CD4-positive, alpha-beta memory T cell (primary cell): ENCODE results near the gene HMG20A. TPM values are rescaled to one million over a fixed set of nuclear protein-coding genes. Genes with fewer than 3 reads are reported as not detected.

ENCODE experiments used
- CTCF ChIA-PET: fragments of 350-600 bp; sonication (Branson Sonifier 250); formaldehyde crosslinking; loops from one replicate; lab custom pipeline; 2021; ENCODE audit warnings: inconsistent platforms; ENCODE audit not compliant: partially characterized antibody; lab: Charles Lee
- POLR2A ChIA-PET: fragments of 350-600 bp; sonication (Branson Sonifier 250); formaldehyde crosslinking; loops from one replicate; lab custom pipeline; 2021; ENCODE audit not compliant: partially characterized antibody; lab: Charles Lee
- DNase-seq, 5 donors: peaks; one replicate each; pipeline versions ENCODE4 v3.0.0 to v3.0.0-alpha.2; 2020 to 2022; ENCODE audit warnings: mixed read lengths in 1 of 5
- H3K27ac ChIP-seq: one replicate; pipeline ENCODE4 v1.7.0; 2013; ENCODE audit warnings: low read depth, low read length
- H3K27me3 ChIP-seq: 2 replicates; pipeline ENCODE4 v1.7.0; 2013; ENCODE audit warnings: mild to moderate bottlenecking, low read length, moderate library complexity; ENCODE audit not compliant: insufficient read depth
- H3K36me3 ChIP-seq: 2 replicates; pipeline ENCODE4 v1.7.0; 2013; ENCODE audit warnings: mild to moderate bottlenecking, low read length, moderate library complexity; ENCODE audit not compliant: insufficient read depth
- H3K4me1 ChIP-seq: 2 replicates; pipeline ENCODE4 v1.7.0; 2013; ENCODE audit warnings: mild to moderate bottlenecking, low read length, moderate library complexity; ENCODE audit not compliant: insufficient read depth
- H3K4me3 ChIP-seq, 2 donors: one replicate each; pipeline ENCODE4 v1.7.0; 2013; ENCODE audit warnings: low read length in 2 of 2, mild to moderate bottlenecking in 1 of 2
- H3K9me3 ChIP-seq, 2 donors: one replicate each; pipeline ENCODE4 v1.7.0; 2013; ENCODE audit warnings: low read length in 2 of 2, control low read depth in 1 of 2; ENCODE audit not compliant: control insufficient read depth in 1 of 2
- H3K27ac Mint-ChIP-seq, 7 donors: one replicate each; pipeline ENCODE4 v1.8.0; 2020 to 2021; ENCODE audit warnings: mixed read lengths in 7 of 7, mild to moderate bottlenecking in 6 of 7, inconsistent platforms in 3 of 7, moderate library complexity in 3 of 7
- H3K27me3 Mint-ChIP-seq, 2 donors: one replicate each; pipeline ENCODE4 v1.8.0; 2020 to 2021; ENCODE audit warnings: mixed read lengths in 2 of 2
- H3K36me3 Mint-ChIP-seq, 2 donors: one replicate each; pipeline ENCODE4 v1.8.0; 2020 to 2021; ENCODE audit warnings: mixed read lengths in 2 of 2, inconsistent platforms in 1 of 2, mild to moderate bottlenecking in 1 of 2
- H3K4me1 Mint-ChIP-seq, 4 donors: one replicate each; pipeline ENCODE4 v1.8.0; 2020 to 2021; ENCODE audit warnings: mixed read lengths in 4 of 4, mild to moderate bottlenecking in 1 of 4
- H3K4me3 Mint-ChIP-seq, 8 donors: one replicate each; pipeline ENCODE4 v1.8.0; 2020 to 2021; ENCODE audit warnings: mixed read lengths in 8 of 8, mild to moderate bottlenecking in 7 of 8, moderate library complexity in 6 of 8, inconsistent platforms in 3 of 8
- H3K9me3 Mint-ChIP-seq, 8 donors: one replicate each; pipeline ENCODE4 v1.8.0; 2020 to 2021; ENCODE audit warnings: mixed read lengths in 8 of 8, mild to moderate bottlenecking in 5 of 8, inconsistent platforms in 3 of 8, moderate library complexity in 1 of 8
- intact Hi-C: fragments of 100-400 bp; cut with micrococcal nuclease; formaldehyde crosslinking; loops from one replicate; pipeline ENCODE4 v1.15.1; 2023
- polyA plus RNA-seq, 2 donors: library from polyadenylated mRNA; unstranded; fragments of 300-500 nt; fragmentation: Illumina TruSeq; gene quantifications; one replicate each; pipeline ENCODE4 v1.2.3, GENCODE V29; 2021
- total RNA-seq, 2 experiments: library from RNA; stranded (reverse); gene quantifications; one replicate each; pipeline ENCODE4 v1.2.3, GENCODE V29; 2021

Gene HMG20A
- total and polyA plus RNA-seq, 4 experiments from 2014 or later: 29.7 to 49.6 (median 42.1) TPM

DNA sequence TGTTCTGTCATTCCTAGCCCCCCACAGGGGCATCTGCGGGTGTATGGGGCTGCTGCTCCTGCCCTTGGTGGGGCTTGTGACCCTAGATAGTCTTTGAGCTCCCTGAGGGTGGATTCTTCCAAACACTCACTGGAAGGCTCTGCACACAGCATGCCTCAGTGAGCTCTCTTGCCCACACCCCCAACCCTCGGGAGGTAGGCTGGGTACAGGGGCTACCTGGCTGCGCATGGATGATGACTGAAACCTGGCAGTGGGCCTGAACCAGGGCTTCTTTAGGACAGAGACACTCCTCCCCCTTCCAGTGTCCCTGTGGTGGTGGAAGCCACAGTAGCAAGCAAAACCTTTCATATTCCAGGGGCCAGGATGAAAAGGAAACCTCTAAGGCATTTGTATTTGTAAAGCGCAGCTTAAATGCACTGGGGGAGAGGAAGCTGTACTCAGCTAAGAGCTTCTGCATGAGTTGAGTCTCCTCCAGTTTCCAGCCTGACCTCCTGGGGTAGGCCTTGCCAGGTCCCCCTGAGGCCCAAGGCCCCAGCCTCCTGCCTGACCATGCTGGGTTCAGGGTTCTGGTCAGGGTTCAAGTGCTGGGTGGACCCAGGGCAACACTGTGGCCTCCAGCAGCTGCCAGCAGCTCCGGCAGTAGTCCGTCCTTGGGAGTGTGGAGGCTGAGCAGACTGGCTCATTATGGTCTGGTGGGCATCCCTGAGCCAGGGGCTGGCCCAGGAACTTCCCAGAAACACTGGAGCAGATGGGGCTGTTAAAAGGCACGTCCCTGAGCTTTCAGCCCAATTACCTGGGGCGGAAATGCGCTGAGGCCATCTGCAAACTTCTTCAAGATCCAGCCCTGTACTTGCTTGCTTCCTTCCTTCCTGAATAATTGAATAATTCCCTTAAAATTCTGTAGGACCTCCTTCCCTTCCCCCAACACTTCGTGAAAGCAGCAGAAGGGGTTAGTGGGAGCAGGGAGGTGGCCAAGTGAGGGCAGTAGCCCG, 89.7 kb downstream of the HMG20A start:
- Histone ChIP-seq H3K27ac (no peak overlapping the region), H3K27me3 (no peaks in the 10 kb centered on the region), H3K36me3 (no peaks in the 10 kb centered on the region), H3K9me3 (no peaks in the 10 kb centered on the region), H3K4me1 (no peaks in the 10 kb centered on the region), H3K4me3 (no peak overlapping the region)
- DNase-seq: no peak
- H3K27ac Mint-ChIP-seq: peak overlapping the region in 1 of 7 donors; percentile 36
- H3K36me3 Mint-ChIP-seq: peaks cover 0 to 10% of the 10 kb centered on the region in 2 donors
- no peaks in the 10 kb centered on the region for H3K27me3 Mint-ChIP-seq
- no peak overlapping the region for H3K4me3 Mint-ChIP-seq
- ChIA-PET POLR2A (no interaction called here), CTCF (interaction anchor here (1.1 to 1.9 kb wide), 2 partner anchors 13 to 33 kb away, joined by 4 to 7 read pairs; no protein-coding TSS in a partner anchor)
- H3K9me3 Mint-ChIP-seq: peaks cover 0 to 5% (median 0%) of the 10 kb centered on the region in 8 donors
- H3K4me1 Mint-ChIP-seq: peaks cover 0 to 6% (median 4%) of the 10 kb centered on the region in 4 donors
- intact Hi-C loops: no loop called here

DNA sequence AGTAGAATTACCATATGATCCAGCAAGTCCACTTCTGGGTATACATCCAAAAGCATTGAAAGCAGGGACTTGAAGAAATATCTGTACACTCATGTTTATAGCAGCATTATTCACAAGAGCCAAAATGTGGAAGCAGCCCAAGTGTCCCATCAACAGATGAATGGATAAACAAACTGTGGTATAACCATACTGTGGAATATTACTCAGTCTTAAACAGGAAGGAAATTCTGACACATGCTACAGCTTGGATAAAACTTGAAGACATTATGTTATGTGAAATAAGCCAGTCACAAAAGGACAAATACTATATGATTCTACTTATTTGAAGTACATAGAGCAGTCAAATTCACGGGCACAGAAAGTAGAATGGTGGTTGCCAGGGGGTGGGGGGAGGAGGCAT, 91.2 kb downstream of the HMG20A start:
- no peak for DNase-seq
- no peak overlapping the region for H3K27ac ChIP-seq
- H3K4me1 ChIP-seq: no peaks in the 10 kb centered on the region
- H3K4me3 ChIP-seq: no peak overlapping the region
- no peaks in the 10 kb centered on the region for H3K27me3 Mint-ChIP-seq
- no peak overlapping the region for H3K4me3 Mint-ChIP-seq
- H3K27ac Mint-ChIP-seq: no peak overlapping the region
- H3K9me3 Mint-ChIP-seq: peaks cover 0 to 5% (median 0%) of the 10 kb centered on the region in 8 donors
- H3K4me1 Mint-ChIP-seq: peaks cover 0 to 6% (median 4%) of the 10 kb centered on the region in 4 donors
- intact Hi-C loops: no loop called here
- ChIA-PET CTCF (no interaction called here), POLR2A (no interaction called here)
- peaks cover 0 to 10% of the 10 kb centered on the region in 2 donors for H3K36me3 Mint-ChIP-seq
- H3K36me3 ChIP-seq: no peaks in the 10 kb centered on the region
- no peaks in the 10 kb centered on the region for H3K9me3 ChIP-seq
- no peaks in the 10 kb centered on the region for H3K27me3 ChIP-seq

DNA sequence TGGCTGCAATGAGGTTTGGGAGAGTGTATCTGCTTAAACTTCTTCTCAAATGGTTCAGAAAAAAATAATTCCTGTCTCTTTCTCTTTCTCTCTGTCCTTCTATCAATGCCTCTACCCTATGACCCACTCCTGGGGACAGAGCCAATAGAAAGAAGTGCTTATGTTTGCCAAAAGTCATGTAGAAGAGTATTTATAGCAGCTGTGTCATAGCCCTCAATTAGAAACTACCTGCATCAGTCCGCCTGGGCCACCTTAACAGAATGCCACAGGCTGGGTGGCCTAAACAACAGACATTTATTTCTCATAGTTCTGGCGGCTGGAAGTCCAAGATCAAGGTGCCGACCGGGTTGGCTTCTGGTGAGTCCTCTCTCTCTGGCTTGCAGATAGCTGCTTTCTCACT, 92.5 kb downstream of the HMG20A start:
- no peaks in the 10 kb centered on the region for H3K27me3 Mint-ChIP-seq
- POLR2A ChIA-PET: no interaction called here
- CTCF ChIA-PET: interaction anchor here (1.9 kb wide), 1 partner anchor 16 kb away, joined by 5 read pairs; no protein-coding TSS in a partner anchor

DNA sequence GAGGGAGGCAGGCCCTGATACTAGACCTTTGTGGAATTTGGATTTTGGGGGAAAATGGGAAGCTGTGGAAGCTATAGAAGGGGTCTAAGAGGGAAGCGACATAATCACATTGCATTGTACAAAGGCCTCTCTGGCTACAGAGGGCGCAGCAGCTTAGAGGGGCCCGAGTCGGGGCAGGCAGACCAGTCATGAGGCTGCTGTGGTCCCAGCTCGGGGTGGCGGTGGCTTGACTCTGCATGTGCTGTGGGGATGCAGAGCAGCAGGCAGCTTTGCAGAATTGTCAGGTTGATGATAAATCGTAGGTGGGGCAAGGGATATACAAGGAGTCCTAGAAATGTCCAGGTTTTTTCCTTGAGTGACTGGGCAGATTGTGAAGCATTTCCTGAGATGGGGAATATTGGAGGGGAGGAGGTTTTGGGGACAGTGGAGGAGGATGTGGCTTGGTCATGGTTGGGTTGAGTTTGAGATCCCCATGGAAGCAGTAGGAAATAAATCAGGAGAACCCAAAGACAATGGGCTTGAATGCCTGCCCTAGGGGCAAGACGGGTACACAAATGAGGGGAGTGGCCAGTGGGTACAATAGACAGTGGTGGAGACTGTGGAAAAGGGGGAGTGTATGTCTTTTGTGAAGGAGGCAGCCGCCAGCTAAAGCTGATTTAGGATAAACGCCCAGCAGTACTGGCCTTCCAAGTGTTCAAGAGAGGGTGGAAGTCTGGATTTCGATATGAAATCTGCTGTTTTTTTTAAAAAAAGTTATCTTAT, 94.1 kb downstream of the HMG20A start:
- no peaks in the 10 kb centered on the region for H3K36me3 ChIP-seq
- H3K27me3 ChIP-seq: no peaks in the 10 kb centered on the region
- H3K4me3 ChIP-seq: no peak overlapping the region
- DNase-seq: no peak
- H3K4me3 Mint-ChIP-seq: no peak overlapping the region
- CTCF ChIA-PET: interaction anchor here (1.9 kb wide), 1 partner anchor 17 kb away, joined by 5 read pairs; no protein-coding TSS in a partner anchor
- intact Hi-C loops: no loop called here
- no peak overlapping the region for H3K27ac Mint-ChIP-seq
- peaks cover 0 to 5% (median 0%) of the 10 kb centered on the region in 8 donors for H3K9me3 Mint-ChIP-seq
- POLR2A ChIA-PET: no interaction called here
- no peaks in the 10 kb centered on the region for H3K4me1 Mint-ChIP-seq
- no peaks in the 10 kb centered on the region for H3K27me3 Mint-ChIP-seq
- no peak overlapping the region for H3K27ac ChIP-seq
- no peaks in the 10 kb centered on the region for H3K4me1 ChIP-seq
- H3K36me3 Mint-ChIP-seq: peaks cover 0 to 10% of the 10 kb centered on the region in 2 donors
- no peaks in the 10 kb centered on the region for H3K9me3 ChIP-seq

More for the DNA sequence above, 92.5 kb downstream of the HMG20A start:
- Histone ChIP-seq H3K9me3 (no peaks in the 10 kb centered on the region), H3K4me1 (no peaks in the 10 kb centered on the region), H3K4me3 (no peak overlapping the region), H3K36me3 (no peaks in the 10 kb centered on the region), H3K27me3 (no peaks in the 10 kb centered on the region), H3K27ac (no peak overlapping the region)
- H3K36me3 Mint-ChIP-seq: peaks cover 0 to 10% of the 10 kb centered on the region in 2 donors
- no peak overlapping the region for H3K4me3 Mint-ChIP-seq
- no peak for DNase-seq
- peaks cover 0 to 5% (median 0%) of the 10 kb centered on the region in 8 donors for H3K9me3 Mint-ChIP-seq
- intact Hi-C loops: no loop called here
- no peak overlapping the region for H3K27ac Mint-ChIP-seq
- peaks cover 0 to 6% (median 4%) of the 10 kb centered on the region in 4 donors for H3K4me1 Mint-ChIP-seq

DNA sequence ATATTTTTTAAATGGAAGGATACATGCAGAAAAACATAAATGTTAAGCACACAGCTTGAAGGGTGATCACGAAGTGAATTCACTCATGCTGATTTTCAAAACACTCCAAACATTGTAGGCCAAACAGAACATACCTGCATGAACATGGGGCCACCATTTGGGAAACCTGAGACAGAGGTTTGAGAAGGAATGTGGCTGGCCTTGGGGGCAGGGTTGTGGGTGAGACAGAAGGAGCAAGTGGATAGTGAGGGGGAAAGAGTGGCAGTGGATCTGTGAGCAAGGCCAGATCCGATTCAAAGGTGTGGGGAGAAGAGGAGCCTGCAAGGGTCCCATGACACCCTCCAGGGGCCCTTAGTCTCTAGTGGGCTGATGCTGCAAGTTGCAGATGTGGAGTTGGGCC, 94.9 kb downstream of the HMG20A start:
- CTCF ChIA-PET: no interaction called here
- Histone ChIP-seq H3K36me3 (no peaks in the 10 kb centered on the region), H3K4me1 (no peaks in the 10 kb centered on the region), H3K27me3 (no peaks in the 10 kb centered on the region), H3K9me3 (no peaks in the 10 kb centered on the region), H3K4me3 (no peak overlapping the region), H3K27ac (no peak overlapping the region)
- POLR2A ChIA-PET: no interaction called here
- DNase-seq: no peak
- Mint-ChIP-seq H3K27ac (no peak overlapping the region), H3K36me3 (peaks cover 0 to 10% of the 10 kb centered on the region in 2 donors), H3K27me3 (no peaks in the 10 kb centered on the region), H3K4me1 (no peaks in the 10 kb centered on the region), H3K4me3 (no peak overlapping the region), H3K9me3 (peaks cover 0 to 5% (median 0%) of the 10 kb centered on the region in 8 donors)
- intact Hi-C loops: no loop called here

DNA sequence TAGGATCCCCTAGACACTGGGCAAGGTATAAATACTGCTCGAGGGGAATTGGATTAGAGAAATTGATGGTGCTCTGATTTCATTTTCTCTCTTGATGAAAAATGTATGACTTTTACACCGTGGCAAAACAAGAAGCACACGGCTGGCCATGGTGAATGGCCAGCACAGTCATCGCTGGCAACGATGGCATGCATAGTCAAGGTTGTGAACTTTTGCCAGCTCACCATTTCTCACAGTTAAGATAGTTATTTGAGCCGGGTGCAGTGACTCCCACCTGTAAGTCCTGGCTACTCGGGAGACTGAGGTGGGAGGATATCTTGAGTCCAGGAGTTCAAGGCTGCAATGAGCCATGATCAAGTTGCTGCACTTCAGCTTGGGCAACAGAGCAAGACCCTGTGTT, 95.4 kb downstream of the HMG20A start:
- Mint-ChIP-seq H3K9me3 (peaks cover 0 to 5% (median 0%) of the 10 kb centered on the region in 8 donors), H3K27me3 (no peaks in the 10 kb centered on the region), H3K4me1 (no peaks in the 10 kb centered on the region), H3K4me3 (no peak overlapping the region), H3K27ac (peak overlapping the region in 1 of 7 donors; percentile 27), H3K36me3 (peaks cover 0 to 10% of the 10 kb centered on the region in 2 donors)
- ChIA-PET POLR2A (no interaction called here), CTCF (no interaction called here)
- no peaks in the 10 kb centered on the region for H3K9me3 ChIP-seq
- no peaks in the 10 kb centered on the region for H3K27me3 ChIP-seq
- no peak overlapping the region for H3K27ac ChIP-seq
- H3K4me3 ChIP-seq: no peak overlapping the region
- intact Hi-C loops: no loop called here
- no peaks in the 10 kb centered on the region for H3K36me3 ChIP-seq
- no peaks in the 10 kb centered on the region for H3K4me1 ChIP-seq
- DNase-seq: no peak

DNA sequence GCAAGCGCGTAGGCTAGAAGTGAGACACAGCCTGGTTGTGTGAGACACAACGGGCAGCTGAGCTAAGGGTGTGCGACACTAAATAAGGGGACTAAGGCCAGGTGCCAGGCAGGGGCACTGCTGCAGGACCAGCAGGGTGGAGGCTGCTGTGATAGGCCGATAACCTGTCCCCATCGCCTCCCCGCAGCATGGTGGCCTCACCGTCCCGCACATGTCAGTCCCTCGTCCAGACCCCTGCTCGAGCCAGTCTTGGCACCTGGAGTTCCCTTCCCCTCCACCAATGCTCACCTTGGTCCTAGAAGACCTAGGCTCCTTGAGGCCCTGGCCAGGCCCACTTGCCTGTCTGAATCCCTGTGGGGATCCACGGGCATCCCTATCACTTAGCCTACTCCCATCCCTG, 96.1 kb downstream of the HMG20A start:
- H3K9me3 ChIP-seq: no peaks in the 10 kb centered on the region
- H3K4me1 Mint-ChIP-seq: no peaks in the 10 kb centered on the region
- no peaks in the 10 kb centered on the region for H3K36me3 ChIP-seq
- H3K27me3 ChIP-seq: no peaks in the 10 kb centered on the region
- CTCF ChIA-PET: no interaction called here
- H3K4me1 ChIP-seq: no peaks in the 10 kb centered on the region
- H3K9me3 Mint-ChIP-seq: peaks cover 0 to 2% (median 0%) of the 10 kb centered on the region in 8 donors
- H3K27ac ChIP-seq: no peak overlapping the region
- no peak overlapping the region for H3K4me3 Mint-ChIP-seq
- intact Hi-C loops: no loop called here
- no peak overlapping the region for H3K4me3 ChIP-seq
- H3K36me3 Mint-ChIP-seq: peaks cover 0 to 3% of the 10 kb centered on the region in 2 donors
- H3K27ac Mint-ChIP-seq: no peak overlapping the region
- DNase-seq: no peak
- H3K27me3 Mint-ChIP-seq: no peaks in the 10 kb centered on the region
- POLR2A ChIA-PET: no interaction called here
